Tibial nerve (tissue), 3 donors: ENCODE results near the gene DHDH.

Experiments
- POLR2A ChIP-seq, 2 donors: fragments of 450-650 bp; IDR thresholded peaks; one replicate each; pipeline ENCODE4 v1.6.1; 2017; ENCODE audit warnings: antibody characterized with exemption in 2 of 2, mild to moderate bottlenecking in 2 of 2, moderate library complexity in 2 of 2
- TF ChIP-seq, protein P1 (sequence below), 5 experiments: fragments of 200-600 bp in 3 of 5; fragments of 450-650 bp in 2 of 5; sonication (generic) in 3 of 5; IDR thresholded peaks; one replicate each; pipeline ENCODE4 v1.5.1; 2016 to 2019; ENCODE audit warnings: antibody characterized with exemption in 5 of 5, mild to moderate bottlenecking in 3 of 5, moderate library complexity in 2 of 5

DNA sequence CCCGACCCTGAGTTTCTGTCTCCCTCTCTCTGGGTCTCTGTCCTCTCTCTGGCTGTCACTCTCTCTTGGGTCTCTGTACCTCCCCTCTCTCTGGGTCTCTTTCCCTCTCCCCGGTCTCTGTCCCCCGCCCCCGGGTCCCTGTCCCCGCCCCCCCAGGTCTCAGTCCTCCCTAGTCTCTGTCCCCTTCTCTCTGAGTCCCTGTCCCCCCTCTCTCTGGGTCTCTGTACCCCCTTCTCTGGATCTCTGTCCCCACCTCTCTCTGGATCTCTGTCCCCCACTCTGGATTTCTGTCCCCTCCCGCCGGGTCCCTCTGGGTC, 29.3 kb downstream of the DHDH start:
- TF ChIP-seq, protein P1, sequence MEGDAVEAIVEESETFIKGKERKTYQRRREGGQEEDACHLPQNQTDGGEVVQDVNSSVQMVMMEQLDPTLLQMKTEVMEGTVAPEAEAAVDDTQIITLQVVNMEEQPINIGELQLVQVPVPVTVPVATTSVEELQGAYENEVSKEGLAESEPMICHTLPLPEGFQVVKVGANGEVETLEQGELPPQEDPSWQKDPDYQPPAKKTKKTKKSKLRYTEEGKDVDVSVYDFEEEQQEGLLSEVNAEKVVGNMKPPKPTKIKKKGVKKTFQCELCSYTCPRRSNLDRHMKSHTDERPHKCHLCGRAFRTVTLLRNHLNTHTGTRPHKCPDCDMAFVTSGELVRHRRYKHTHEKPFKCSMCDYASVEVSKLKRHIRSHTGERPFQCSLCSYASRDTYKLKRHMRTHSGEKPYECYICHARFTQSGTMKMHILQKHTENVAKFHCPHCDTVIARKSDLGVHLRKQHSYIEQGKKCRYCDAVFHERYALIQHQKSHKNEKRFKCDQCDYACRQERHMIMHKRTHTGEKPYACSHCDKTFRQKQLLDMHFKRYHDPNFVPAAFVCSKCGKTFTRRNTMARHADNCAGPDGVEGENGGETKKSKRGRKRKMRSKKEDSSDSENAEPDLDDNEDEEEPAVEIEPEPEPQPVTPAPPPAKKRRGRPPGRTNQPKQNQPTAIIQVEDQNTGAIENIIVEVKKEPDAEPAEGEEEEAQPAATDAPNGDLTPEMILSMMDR (IDR thresholded peaks at IDR 0.05): no peak
- TF ChIP-seq POLR2A (IDR thresholded peaks at IDR 0.05): no peak
